H1 (cell line): ENCODE results near the gene SMARCD1. TPM values are rescaled to one million over a fixed set of nuclear protein-coding genes. Genes with fewer than 3 reads are reported as not detected.
A peak's percentile ranks its signal among the peaks of the same experiment; 100 is the strongest.

ENCODE experiments used
- CTCF ChIA-PET: fragments of 300-600 bp; sonication (Branson Sonifier 250); formaldehyde crosslinking; loops from one replicate; lab custom pipeline; 2021; ENCODE audit not compliant: partially characterized antibody; lab: Charles Lee
- POLR2A ChIA-PET: fragments of 300-600 bp; sonication (Branson Sonifier 250); formaldehyde crosslinking; loops from one replicate; lab custom pipeline; 2021; ENCODE audit warnings: inconsistent platforms; ENCODE audit not compliant: partially characterized antibody; lab: Charles Lee
- DNase-seq, 2 experiments: peaks; one replicate each; pipeline versions ENCODE4 v3.0.0 to v3.0.0-alpha.2; 2010 to 2022; ENCODE audit warnings: low spot score in 2 of 2, low read depth in 1 of 2, mixed read lengths in 1 of 2
- FAIRE-seq: peaks from 2 replicates; lab custom pipeline; 2011; peaks lifted over from hg19 to GRCh38; lab: Jason Lieb, UNC
- H2AFZ ChIP-seq: 2 replicates; pipeline ENCODE4 v1.8.1; 2012; ENCODE audit warnings: low read length, inconsistent platforms
- H2AK5ac ChIP-seq: 2 replicates; pipeline ENCODE4 v1.6.1; 2013; ENCODE audit warnings: low read depth, low read length
- H2BK120ac ChIP-seq: replicated peaks from 2 replicates; pipeline ENCODE3; 2013; ENCODE audit warnings: low read depth, low read length, inconsistent platforms
- H2BK12ac ChIP-seq: 2 replicates; pipeline ENCODE4 v1.6.1; 2013; ENCODE audit warnings: low read depth, low read length
- H2BK15ac ChIP-seq: 2 replicates; pipeline ENCODE4 v1.6.1; 2013; ENCODE audit warnings: low read length
- H2BK20ac ChIP-seq: 2 replicates; pipeline ENCODE4 v1.6.1; 2013; ENCODE audit warnings: low read length
- H2BK5ac ChIP-seq: 2 replicates; pipeline ENCODE4 v1.6.1; 2013; ENCODE audit warnings: low read depth, low read length
- H3K14ac ChIP-seq: 2 replicates; pipeline ENCODE4 v1.6.1; 2013; ENCODE audit warnings: inconsistent platforms; ENCODE audit not compliant: insufficient read length
- H3K18ac ChIP-seq: 2 replicates; pipeline ENCODE4 v1.6.1; 2013; ENCODE audit warnings: low read length; ENCODE audit errors: extremely low read depth
- H3K23ac ChIP-seq: 2 replicates; pipeline ENCODE4 v1.6.1; 2013; ENCODE audit warnings: inconsistent platforms; ENCODE audit not compliant: insufficient read length
- H3K23me2 ChIP-seq: 2 replicates; pipeline ENCODE4 v1.6.1; 2013; ENCODE audit warnings: low read depth, low read length
- H3K27ac ChIP-seq: 2 replicates; pipeline ENCODE4 v1.6.1; 2011; ENCODE audit warnings: low read depth, low read length, inconsistent platforms
- H3K27me3 ChIP-seq, 4 experiments: replicated peaks in 1 of 4; 1 replicate in 1 of 4; 2 replicates in 3 of 4; pipeline versions ENCODE4 v1.6.1 to v1.8.1; 2011 to 2013; ENCODE audit warnings: low read length in 3 of 4, mild to moderate bottlenecking in 3 of 4, inconsistent platforms in 2 of 4, mixed read lengths in 2 of 4, moderate library complexity in 1 of 4; ENCODE audit not compliant: control insufficient read depth in 3 of 4, insufficient read depth in 3 of 4; ENCODE audit errors: extremely low read depth in 1 of 4
- H3K36me3 ChIP-seq, 4 experiments: 2 replicates each; pipeline versions ENCODE4 v1.6.1 to v1.8.1; 2011 to 2013; ENCODE audit warnings: mild to moderate bottlenecking in 4 of 4, low read length in 3 of 4, moderate library complexity in 2 of 4, control low read depth in 1 of 4, inconsistent platforms in 1 of 4; ENCODE audit not compliant: insufficient read depth in 4 of 4, control insufficient read depth in 2 of 4
- H3K4ac ChIP-seq: replicated peaks from 2 replicates; pipeline ENCODE3; 2013; ENCODE audit warnings: low read length, low read depth, mixed read lengths, inconsistent platforms; ENCODE audit not compliant: insufficient read length
- H3K4me1 ChIP-seq, 4 experiments: replicated peaks in 1 of 4; 1 replicate in 1 of 4; 2 replicates in 3 of 4; pipeline versions ENCODE4 v1.6.1 to v1.8.1; 2011 to 2013; ENCODE audit warnings: low read length in 3 of 4, inconsistent platforms in 2 of 4, mixed read lengths in 1 of 4; ENCODE audit not compliant: insufficient read depth in 4 of 4, control insufficient read depth in 3 of 4
- H3K4me2 ChIP-seq, 2 experiments: 2 replicates each; pipeline versions ENCODE4 v1.6.1 to v1.8.1; 2011 to 2013; ENCODE audit warnings: low read depth in 2 of 2, low read length in 2 of 2, control low read depth in 1 of 2, inconsistent platforms in 1 of 2, mild to moderate bottlenecking in 1 of 2; ENCODE audit not compliant: insufficient read depth in 1 of 2
- H3K4me3 ChIP-seq, 4 experiments: fragments of 200-600, 300-600 bp in 1 of 4; sonication (generic), shearing (Covaris generic), sonication (Bioruptor Twin) in 1 of 4; 2 replicates each; pipeline versions ENCODE4 v1.5.1 to v1.8.1; 2011 to 2016; ENCODE audit warnings: low read length in 4 of 4, low read depth in 3 of 4, control low read depth in 2 of 4, inconsistent platforms in 2 of 4, mild to moderate bottlenecking in 2 of 4, mixed read lengths in 1 of 4, moderate library complexity in 1 of 4; ENCODE audit not compliant: insufficient read depth in 2 of 4; ENCODE audit errors: extremely low read depth in 1 of 4
- H3K56ac ChIP-seq: replicated peaks from 2 replicates; pipeline ENCODE3; 2013; ENCODE audit warnings: low read depth, mild to moderate bottlenecking, mixed read lengths, low read length, inconsistent platforms; ENCODE audit not compliant: insufficient read length
- H3K79me1 ChIP-seq: 2 replicates; pipeline ENCODE4 v1.6.1; 2013; ENCODE audit warnings: low read depth, low read length, control low read depth
- H3K79me2 ChIP-seq, 2 experiments: 2 replicates each; pipeline versions ENCODE4 v1.6.1 to v1.8.1; 2012 to 2013; ENCODE audit warnings: low read length in 2 of 2, mild to moderate bottlenecking in 2 of 2, inconsistent platforms in 1 of 2; ENCODE audit not compliant: insufficient read depth in 2 of 2, control insufficient read depth in 1 of 2
- H3K9ac ChIP-seq, 4 experiments: replicated peaks in 1 of 4; 1 replicate in 1 of 4; 2 replicates in 3 of 4; pipeline versions ENCODE4 v1.6.1 to v1.8.1; 2011 to 2013; ENCODE audit warnings: low read depth in 3 of 4, low read length in 3 of 4, control low read depth in 2 of 4, mild to moderate bottlenecking in 2 of 4, moderate library complexity in 2 of 4, inconsistent platforms in 1 of 4; ENCODE audit errors: extremely low read depth in 1 of 4
- H3K9me3 ChIP-seq, 2 experiments: 2 replicates each; pipeline versions ENCODE4 v1.6.1 to v1.8.1; 2012 to 2013; ENCODE audit warnings: mild to moderate bottlenecking in 2 of 2, moderate library complexity in 2 of 2, control low read depth in 1 of 2, inconsistent platforms in 1 of 2, low read depth in 1 of 2, low read length in 1 of 2, mixed read lengths in 1 of 2; ENCODE audit not compliant: insufficient read depth in 2 of 2
- H4K20me1 ChIP-seq, 2 experiments: replicated peaks in 1 of 2; 2 replicates each; pipeline versions ENCODE3 to v1.8.1; 2011 to 2013; ENCODE audit warnings: inconsistent platforms in 2 of 2, low read length in 2 of 2, mild to moderate bottlenecking in 1 of 2; ENCODE audit not compliant: insufficient read depth in 2 of 2, control insufficient read depth in 1 of 2
- H4K5ac ChIP-seq: 2 replicates; pipeline ENCODE4 v1.6.1; 2013; ENCODE audit warnings: low read length, low read depth, mixed read lengths, inconsistent platforms; ENCODE audit not compliant: insufficient read length
- H4K8ac ChIP-seq: 2 replicates; pipeline ENCODE4 v1.8.0; 2013; ENCODE audit warnings: mild to moderate bottlenecking, moderate library complexity, low read length, inconsistent platforms; ENCODE audit not compliant: insufficient read depth; ENCODE audit errors: extremely low read depth
- H4K91ac ChIP-seq: replicated peaks from 2 replicates; pipeline ENCODE3; 2013; ENCODE audit warnings: low read length, mixed read lengths, inconsistent platforms; ENCODE audit not compliant: insufficient read length
- ATF3 ChIP-seq: IDR thresholded peaks from 2 replicates; pipeline ENCODE4 v1.6.1; 2011; ENCODE audit warnings: low read depth, mild to moderate bottlenecking, low read length; ENCODE audit not compliant: insufficient read depth
- CTCF ChIP-seq, 3 experiments: IDR thresholded peaks; 1 replicate in 2 of 3; 2 replicates in 1 of 3; pipeline versions ENCODE4 v1.5.1 to v1.6.1; 2011; ENCODE audit warnings: low read length in 3 of 3, mild to moderate bottlenecking in 3 of 3, inconsistent platforms in 2 of 3, low read depth in 1 of 3, moderate library complexity in 1 of 3; ENCODE audit not compliant: insufficient read depth in 1 of 3; ENCODE audit errors: control extremely low read depth in 1 of 3
- EGR1 ChIP-seq: IDR thresholded peaks from 2 replicates; pipeline ENCODE4 v1.6.1; 2011; ENCODE audit warnings: low read depth, low read length, borderline replicate concordance
- GABPA ChIP-seq: IDR thresholded peaks from 2 replicates; pipeline ENCODE4 v1.6.1; 2011; ENCODE audit warnings: mild to moderate bottlenecking, low read length, moderate library complexity, borderline replicate concordance; ENCODE audit not compliant: insufficient read depth
- HDAC6 ChIP-seq: IDR thresholded peaks from one replicate; pipeline ENCODE4 v1.7.1; 2012; ENCODE audit warnings: low read depth, mild to moderate bottlenecking, inconsistent platforms, low read length, moderate library complexity
- SUZ12 ChIP-seq: fragments of 200-600 bp; sonication (generic); IDR thresholded peaks from 2 replicates; pipeline ENCODE4 v1.6.1; 2012; ENCODE audit warnings: mild to moderate bottlenecking, inconsistent platforms, low read length, moderate library complexity, mixed read lengths
- WGBS, 2 experiments: shearing (Covaris generic) in 1 of 2; methylation state at CpG; one replicate each; pipeline versions ENCODE4 v1.1.6 to v1.1.7; 2013 to 2015; ENCODE audit warnings: low lambda C conversion rate in 2 of 2, mixed read lengths in 2 of 2, inconsistent platforms in 1 of 2, low coverage in 1 of 2, missing lambda C conversion rate in 1 of 2; ENCODE audit not compliant: insufficient replicate concordance in 2 of 2, insufficient coverage in 1 of 2, insufficient read length in 1 of 2; ENCODE audit errors: extremely low coverage in 1 of 2, missing lambda C conversion rate in 1 of 2; 5-methylcytosine and 5-hydroxymethylcytosine counted together
- polyA plus RNA-seq, 7 experiments: library from polyadenylated mRNA; depleted of rRNA in 3 of 7; stranded (reverse) in 5 of 7; unstranded in 2 of 7; fragments of >200 nt in 5 of 7; fragments of 200-250 nt in 2 of 7; gene quantifications; 1 replicate in 5 of 7; 2 replicates in 1 of 7; 4 replicates in 1 of 7; pipeline versions ENCODE4 v1.2.1 to v1.2.3, GENCODE V29; 2011 to 2013; ENCODE audit warnings: missing spikeins in 2 of 7, mixed read lengths in 2 of 7
- total RNA-seq: library from RNA; stranded (reverse); fragmentation: NEBNext Ultra II Directional; extraction: Animal tissue kit (Norgen Biotek cat#: 25700); gene quantifications from 2 replicates; pipeline ENCODE4 v1.2.1, GENCODE V29; 2021

SMARCD1 gene
- total and polyA plus RNA-seq, 2 of the 8 experiments (the other 6 are each of a cell fraction or from before 2014, with no cell fraction given): 128 to 130 TPM

- Histone ChIP-seq H3K79me1 (no peaks in the 10 kb centered on the region), H3K14ac (no peak overlapping the region), H3K23me2 (no peaks in the 10 kb centered on the region), H2BK15ac (no peak overlapping the region; the same call in 1 of the 2 replicates), H2AK5ac (no peak overlapping the region), H2BK120ac (no peak overlapping the region), H3K4me2 (no peak overlapping the region), H4K8ac (peak overlapping the region; percentile 9; the same call in 1 of the 2 replicates), H3K27me3 (peaks cover 0 to 15% (median 9%) of the 10 kb centered on the region in 4 experiments; a peak in 5 of 7 replicates), H3K9me3 (no peaks in the 10 kb centered on the region), H2BK12ac (no peak overlapping the region), H3K36me3 (no peaks in the 10 kb centered on the region), H3K4me1 (peaks cover 0 to 8% (median under 1%) of the 10 kb centered on the region in 4 experiments; a peak in 1 of 7 replicates), H4K5ac (no peak overlapping the region), H4K20me1 (no peaks in the 10 kb centered on the region), H3K56ac (no peak overlapping the region), H3K9ac (no peak overlapping the region), H2BK20ac (no peak overlapping the region), H3K27ac (no peak overlapping the region), H3K4ac (no peak overlapping the region), H3K23ac (no peak overlapping the region), H3K18ac (no peak overlapping the region), H3K4me3 (no peak overlapping the region), H3K79me2 (no peaks in the 10 kb centered on the region), H2BK5ac (no peak overlapping the region), H4K91ac (no peak overlapping the region), H2AFZ (no peak overlapping the region)
- 95% methylated on average over 10 of the region's 10 CpGs; no CpG with 5 or more reads in 1 of the 2 experiments for WGBS, 2 experiments
- ChIA-PET CTCF (interaction anchor here (0.9 to 27.3 kb wide), 8 partner anchors 11 to 105 kb away, joined by 3 to 625 read pairs (median 9); partner anchors contain the start of genes AQP6, COX14 and GPD1), POLR2A (interaction anchor here (0.5 to 1.6 kb wide), 2 partner anchors 9 to 84 kb away, joined by 4 to 6 read pairs; no protein-coding TSS in a partner anchor)
- no peak for FAIRE-seq
- no peak for DNase-seq
- TF ChIP-seq HDAC6 (no peak), CTCF (IDR thresholded peaks at IDR 0.05; ENCODE audit: control extremely low read depth in 1 of 3, insufficient read depth in 1 of 3, low read depth in 1 of 3, low read length in 3 of 3) (no peak), EGR1 (no peak), GABPA (no peak), SUZ12 (no peak), ATF3 (no peak)
These were observed 6.9 kb upstream of the SMARCD1 start for GRCh38 chr12:50078281-50078680.
